Keratinocyte (primary cell): Measurements from ENCODE around the gene SEC16A. TPM values are rescaled to one million over a fixed set of nuclear protein-coding genes. Genes with fewer than 3 reads are reported as not detected.

Experiments used
- DNase-seq: peaks from one replicate; pipeline ENCODE4 v3.0.0-alpha.2; 2011; ENCODE audit warnings: low read depth, missing footprints, low spot score
- FAIRE-seq: peaks from 2 replicates; lab custom pipeline; 2011; peaks lifted over from hg19 to GRCh38; lab: Jason Lieb, UNC
- H2AFZ ChIP-seq: 2 replicates; pipeline ENCODE4 v1.6.0; 2012; ENCODE audit warnings: low read length, control low read depth, inconsistent platforms; ENCODE audit not compliant: control insufficient read depth
- H3K27ac ChIP-seq: 2 replicates; pipeline ENCODE4 v1.5.1; 2011; ENCODE audit warnings: low read length; ENCODE audit not compliant: control insufficient read depth, insufficient read depth
- H3K27me3 ChIP-seq: 3 replicates; pipeline ENCODE4 v1.6.0; 2011; ENCODE audit warnings: low read length; ENCODE audit not compliant: control insufficient read depth, insufficient read depth; ENCODE audit errors: extremely low read depth
- H3K36me3 ChIP-seq, 2 experiments: 2 replicates in 1 of 2; 3 replicates in 1 of 2; pipeline ENCODE4 v1.5.1; 2011; ENCODE audit warnings: low read length in 2 of 2, mild to moderate bottlenecking in 1 of 2; ENCODE audit not compliant: control insufficient read depth in 2 of 2, insufficient read depth in 2 of 2; ENCODE audit errors: extremely low read depth in 1 of 2
- H3K4me1 ChIP-seq: 3 replicates; pipeline ENCODE4 v1.5.1; 2011; ENCODE audit warnings: low read length; ENCODE audit not compliant: control insufficient read depth, insufficient read depth; ENCODE audit errors: extremely low read depth
- H3K4me2 ChIP-seq: 3 replicates; pipeline ENCODE4 v1.6.0; 2011; ENCODE audit warnings: low read depth, low read length; ENCODE audit not compliant: control insufficient read depth, insufficient read depth; ENCODE audit errors: extremely low read depth
- H3K4me3 ChIP-seq, 3 experiments: fragments of 200-600 bp in 1 of 3; sonication (generic) in 1 of 3; 2 replicates in 2 of 3; 3 replicates in 1 of 3; pipeline ENCODE4 v1.5.1; 2011 to 2016; ENCODE audit warnings: low read length in 3 of 3, mild to moderate bottlenecking in 3 of 3, control low read depth in 2 of 3, inconsistent platforms in 1 of 3, low read depth in 1 of 3, mixed read lengths in 1 of 3, mixed run types in 1 of 3, moderate library complexity in 1 of 3; ENCODE audit not compliant: control insufficient read depth in 2 of 3, insufficient read depth in 2 of 3; ENCODE audit errors: extremely low read depth in 1 of 3
- H3K79me2 ChIP-seq: 2 replicates; pipeline ENCODE4 v1.6.0; 2012; ENCODE audit warnings: low read length; ENCODE audit not compliant: control insufficient read depth, insufficient read depth
- H3K9ac ChIP-seq: 3 replicates; pipeline ENCODE4 v1.6.0; 2011; ENCODE audit warnings: low read length; ENCODE audit not compliant: control insufficient read depth, insufficient read depth; ENCODE audit errors: extremely low read depth
- H3K9me1 ChIP-seq: 3 replicates; pipeline ENCODE4 v1.6.0; 2011; ENCODE audit warnings: low read length; ENCODE audit not compliant: control insufficient read depth, insufficient read depth; ENCODE audit errors: extremely low read depth
- H3K9me3 ChIP-seq: 2 replicates; pipeline ENCODE4 v1.5.1; 2012; ENCODE audit warnings: low read depth, low read length; ENCODE audit not compliant: control insufficient read depth
- H4K20me1 ChIP-seq: 3 replicates; pipeline ENCODE4 v1.6.0; 2011; ENCODE audit warnings: low read length; ENCODE audit not compliant: control insufficient read depth, insufficient read depth; ENCODE audit errors: extremely low read depth
- EZH2 ChIP-seq: IDR thresholded peaks from one replicate; pipeline ENCODE4 v1.6.1; 2012; ENCODE audit warnings: inconsistent platforms, mild to moderate bottlenecking, low read length, moderate library complexity
- dilution Hi-C: fragments of 300-500 bp; cut with MboI; formaldehyde crosslinking; loops from one replicate; pipeline ENCODE4 v1.7.0; 2020; ENCODE audit warnings: low sequenced_read_pairs; ENCODE audit not compliant: extremely low pct_ligation_motif_present
- polyA plus RNA-seq, 5 experiments: library from polyadenylated mRNA; depleted of rRNA in 3 of 5; stranded (reverse) in 3 of 5; stranded (forward) in 1 of 5; unstranded in 1 of 5; fragments of >200 nt; gene quantifications; 1 replicate in 1 of 5; 2 replicates in 3 of 5; 3 replicates in 1 of 5; pipeline versions ENCODE4 v1.2.1 to v1.2.3, GENCODE V29; 2011 to 2012; ENCODE audit warnings: missing spikeins in 2 of 5, low read depth in 1 of 5, low replicate concordance in 1 of 5
- TF ChIP-seq, protein P1 (sequence below), 3 experiments: IDR thresholded peaks in 1 of 3; conservative IDR thresholded peaks in 1 of 3; optimal IDR thresholded peaks in 1 of 3; 2 replicates in 2 of 3; 3 replicates in 1 of 3; pipeline versions ENCODE3 to v1.5.1; 2011; ENCODE audit warnings: low read length in 3 of 3, mild to moderate bottlenecking in 3 of 3, moderate library complexity in 2 of 3, control low read depth in 1 of 3, inconsistent platforms in 1 of 3; ENCODE audit not compliant: insufficient read depth in 2 of 3; ENCODE audit errors: extremely low read depth in 1 of 3

SEC16A gene
- polyA plus RNA-seq, 1 donor (not counting 4 experiments of a cell fraction or from before 2014, with no cell fraction given): 15.8 TPM

- H3K27ac ChIP-seq: no peak overlapping the region
- H4K20me1 ChIP-seq: no peaks in the 10 kb centered on the region
- no peaks in the 10 kb centered on the region for H3K9me1 ChIP-seq
- no peak for FAIRE-seq
- no peaks in the 10 kb centered on the region for H3K27me3 ChIP-seq
- no peaks in the 10 kb centered on the region for H3K9me3 ChIP-seq
- H2AFZ ChIP-seq: no peak overlapping the region
- TF ChIP-seq EZH2: no peak
- dilution Hi-C loops: no loop called here
- no peaks in the 10 kb centered on the region for H3K79me2 ChIP-seq
- no peak overlapping the region for H3K4me2 ChIP-seq
- H3K9ac ChIP-seq: no peak overlapping the region
- H3K4me3 ChIP-seq: no peak overlapping the region
- no peaks in the 10 kb centered on the region for H3K4me1 ChIP-seq
- DNase-seq: no peak
- H3K36me3 ChIP-seq: peaks cover 22 to 23% of the 10 kb centered on the region in 2 experiments
Observed at GRCh38 chr9:136424750-136425362, 58.0 kb downstream of the SEC16A start.

DNA sequence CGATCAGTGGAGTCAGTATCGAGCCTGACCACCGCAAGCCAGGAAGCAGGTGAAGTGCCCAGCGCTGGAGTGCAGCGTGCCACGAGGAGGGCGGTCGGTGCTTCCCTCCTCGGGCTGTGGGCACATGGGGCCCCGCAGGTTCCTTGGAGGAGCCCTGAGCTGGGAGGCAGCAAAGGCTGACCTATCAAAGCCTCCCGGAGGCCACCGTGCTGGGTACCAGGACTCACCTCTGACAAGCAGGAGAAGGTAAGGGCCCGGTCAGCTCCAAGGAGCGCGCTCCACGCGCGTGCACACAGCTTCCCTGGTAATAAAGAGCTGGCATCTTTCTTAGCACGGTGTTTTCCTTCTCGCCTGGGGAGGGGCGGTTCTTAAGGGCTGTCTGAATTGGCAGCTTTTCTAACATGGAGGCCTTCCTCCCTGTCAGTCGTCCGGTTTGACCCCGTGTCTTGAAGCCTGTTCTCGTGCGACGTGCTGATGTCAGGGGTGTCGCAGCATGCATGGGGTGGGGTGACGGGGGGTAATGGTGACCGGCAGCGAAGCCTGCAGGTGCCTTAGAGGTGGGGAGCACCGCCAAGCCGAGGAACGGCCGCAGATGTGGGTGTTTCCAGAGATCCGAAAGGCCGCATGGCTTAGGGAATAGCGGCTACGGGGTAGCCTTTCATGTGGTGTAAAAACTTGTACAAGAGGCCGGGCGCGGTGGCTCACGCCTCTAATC is 59.3 kb downstream of the SEC16A start:
- FAIRE-seq (no peak), DNase-seq (no peak)
- TF ChIP-seq, protein P1, sequence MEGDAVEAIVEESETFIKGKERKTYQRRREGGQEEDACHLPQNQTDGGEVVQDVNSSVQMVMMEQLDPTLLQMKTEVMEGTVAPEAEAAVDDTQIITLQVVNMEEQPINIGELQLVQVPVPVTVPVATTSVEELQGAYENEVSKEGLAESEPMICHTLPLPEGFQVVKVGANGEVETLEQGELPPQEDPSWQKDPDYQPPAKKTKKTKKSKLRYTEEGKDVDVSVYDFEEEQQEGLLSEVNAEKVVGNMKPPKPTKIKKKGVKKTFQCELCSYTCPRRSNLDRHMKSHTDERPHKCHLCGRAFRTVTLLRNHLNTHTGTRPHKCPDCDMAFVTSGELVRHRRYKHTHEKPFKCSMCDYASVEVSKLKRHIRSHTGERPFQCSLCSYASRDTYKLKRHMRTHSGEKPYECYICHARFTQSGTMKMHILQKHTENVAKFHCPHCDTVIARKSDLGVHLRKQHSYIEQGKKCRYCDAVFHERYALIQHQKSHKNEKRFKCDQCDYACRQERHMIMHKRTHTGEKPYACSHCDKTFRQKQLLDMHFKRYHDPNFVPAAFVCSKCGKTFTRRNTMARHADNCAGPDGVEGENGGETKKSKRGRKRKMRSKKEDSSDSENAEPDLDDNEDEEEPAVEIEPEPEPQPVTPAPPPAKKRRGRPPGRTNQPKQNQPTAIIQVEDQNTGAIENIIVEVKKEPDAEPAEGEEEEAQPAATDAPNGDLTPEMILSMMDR (optimal IDR thresholded peaks at IDR 0.05 in 1 of 3, IDR thresholded peaks at IDR 0.05 in 1 of 3, conservative IDR thresholded peaks at IDR 0.05 in 1 of 3; ENCODE audit: extremely low read depth in 1 of 3, insufficient read depth in 2 of 3, low read length in 3 of 3): no peak
- TF ChIP-seq EZH2: no peak
- no peaks in the 10 kb centered on the region for H3K9me1 ChIP-seq
- no peak overlapping the region for H2AFZ ChIP-seq
- H3K79me2 ChIP-seq: no peaks in the 10 kb centered on the region
- H3K9me3 ChIP-seq: no peaks in the 10 kb centered on the region
- no peaks in the 10 kb centered on the region for H3K27me3 ChIP-seq
- H3K4me2 ChIP-seq: no peak overlapping the region
- no peaks in the 10 kb centered on the region for H4K20me1 ChIP-seq
- H3K36me3 ChIP-seq: peaks cover 21 to 29% of the 10 kb centered on the region in 2 experiments
- H3K4me3 ChIP-seq: no peak overlapping the region
- dilution Hi-C loops: no loop called here
- H3K9ac ChIP-seq: no peak overlapping the region
- H3K27ac ChIP-seq: no peak overlapping the region
- H3K4me1 ChIP-seq: no peaks in the 10 kb centered on the region
